Measurements from ENCODE around the gene GEMIN7.
A peak's percentile ranks its signal among the peaks of the same experiment; 100 is the strongest.

GEMIN7 gene

DNA sequence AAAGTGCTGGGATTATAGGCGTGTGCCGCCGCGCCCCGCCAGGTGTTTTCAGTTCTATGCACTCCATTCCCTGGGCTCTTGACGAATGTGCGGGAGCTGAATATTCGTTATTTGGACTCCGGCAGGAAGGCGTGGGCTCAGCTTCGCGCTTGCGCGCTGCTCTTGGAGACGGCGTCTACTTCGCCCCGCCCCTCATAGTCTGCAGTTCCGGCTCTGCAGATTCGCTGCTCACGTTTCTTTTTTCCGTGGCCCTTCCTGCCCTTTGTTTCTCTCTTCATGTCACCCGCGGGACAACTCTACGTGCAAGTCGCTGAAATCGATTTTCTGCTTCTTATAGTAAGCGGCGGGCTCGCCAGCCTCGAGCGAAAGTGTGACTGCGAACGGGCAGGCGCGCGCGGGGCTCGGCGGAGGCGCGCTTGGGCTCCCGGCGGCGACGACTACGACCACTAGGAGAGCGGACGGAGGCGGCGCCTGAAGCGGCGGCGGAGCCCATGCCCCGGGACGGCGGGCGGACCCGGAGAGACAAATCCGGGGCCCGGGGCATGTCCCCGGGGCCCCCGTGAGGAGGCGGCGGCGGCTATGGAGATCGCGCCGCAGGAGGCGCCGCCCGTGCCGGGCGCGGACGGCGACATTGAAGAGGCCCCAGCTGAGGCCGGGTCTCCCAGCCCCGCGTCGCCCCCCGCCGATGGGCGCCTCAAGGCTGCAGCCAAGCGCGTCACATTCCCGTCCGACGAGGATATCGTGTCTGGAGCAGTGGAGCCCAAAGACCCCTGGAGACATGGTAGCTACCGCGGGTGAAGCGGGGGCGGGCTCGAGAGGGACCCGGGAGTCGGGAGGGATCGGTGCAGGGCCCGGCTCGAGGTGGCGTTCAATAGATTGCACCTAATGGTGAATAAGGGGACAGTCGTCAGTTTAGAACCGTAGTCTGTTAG lies 14.0 kb downstream of the GEMIN7 start, which contains the start of gene PPP1R37:
Gene PPP1R37, plus strand, starts transcription at position 433 of the 932 bp plus-strand sequence. Its CDS starts 147 bp downstream, at position 580.
- no peaks in the 10 kb centered on the region for H3K9me3 ChIP-seq (ENCODE audit: severe bottlenecking)
- H3K27ac ChIP-seq (ENCODE audit: poor library complexity, severe bottlenecking): peak within 1 kb of the TSS; percentile 69
- ATAC-seq (ENCODE audit: low read depth) (peak; percentile 67), DNase-seq (ENCODE audit: low spot score) (peak; percentile 95)
- peak; percentile 7 for TF ChIP-seq CTCF (IDR thresholded peaks at IDR 0.05; ENCODE audit: poor library complexity, severe bottlenecking)
- peaks cover 2% of the 10 kb centered on the region for H3K4me1 ChIP-seq (ENCODE audit: insufficient read depth, poor library complexity, severe bottlenecking)
- peak within 1 kb of the TSS; percentile 59 for H3K4me3 ChIP-seq (ENCODE audit: severe bottlenecking)
- peaks cover 16% of the 10 kb centered on the region for H3K36me3 ChIP-seq (ENCODE audit: low read depth)
- H3K27me3 ChIP-seq (ENCODE audit: insufficient read depth, poor library complexity, severe bottlenecking): no peaks in the 10 kb centered on the region

GRCh38 chr19:45094137-45094536 lies 15.1 kb downstream of the GEMIN7 start:
- DNase-seq (ENCODE audit: low spot score): no peak

GRCh38 chr19:45094707-45095106 lies 15.6 kb downstream of the GEMIN7 start:
- Histone ChIP-seq H3K36me3 (ENCODE audit: low read depth) (peaks cover 12% of the 10 kb centered on the region), H3K27me3 (ENCODE audit: insufficient read depth, poor library complexity, severe bottlenecking) (no peaks in the 10 kb centered on the region), H3K27ac (ENCODE audit: poor library complexity, severe bottlenecking) (no peak overlapping the region), H3K4me3 (ENCODE audit: severe bottlenecking) (no peak overlapping the region), H3K4me1 (ENCODE audit: insufficient read depth, poor library complexity, severe bottlenecking) (peaks cover 19% of the 10 kb centered on the region), H3K9me3 (ENCODE audit: severe bottlenecking) (no peaks in the 10 kb centered on the region)
- no peak for TF ChIP-seq CTCF (IDR thresholded peaks at IDR 0.05; ENCODE audit: poor library complexity, severe bottlenecking)
- no peak for DNase-seq (ENCODE audit: low spot score)
- ATAC-seq (ENCODE audit: low read depth): no peak

More at GRCh38 chr19:45094137-45094536, 15.1 kb downstream of the GEMIN7 start:
- peak overlapping the region; percentile 59 for H3K4me3 ChIP-seq (ENCODE audit: severe bottlenecking)
- peaks cover 13% of the 10 kb centered on the region for H3K36me3 ChIP-seq (ENCODE audit: low read depth)
- no peaks in the 10 kb centered on the region for H3K9me3 ChIP-seq (ENCODE audit: severe bottlenecking)
- H3K27me3 ChIP-seq (ENCODE audit: insufficient read depth, poor library complexity, severe bottlenecking): no peaks in the 10 kb centered on the region
- no peak for TF ChIP-seq CTCF (IDR thresholded peaks at IDR 0.05; ENCODE audit: poor library complexity, severe bottlenecking)
- no peak overlapping the region for H3K27ac ChIP-seq (ENCODE audit: poor library complexity, severe bottlenecking)
- ATAC-seq (ENCODE audit: low read depth): no peak
- peaks cover 13% of the 10 kb centered on the region for H3K4me1 ChIP-seq (ENCODE audit: insufficient read depth, poor library complexity, severe bottlenecking)

- TF ChIP-seq CTCF (IDR thresholded peaks at IDR 0.05; ENCODE audit: poor library complexity, severe bottlenecking): no peak
- Histone ChIP-seq H3K4me3 (ENCODE audit: severe bottlenecking) (no peak overlapping the region), H3K36me3 (ENCODE audit: low read depth) (peaks cover 3% of the 10 kb centered on the region), H3K9me3 (ENCODE audit: severe bottlenecking) (no peaks in the 10 kb centered on the region), H3K4me1 (ENCODE audit: insufficient read depth, poor library complexity, severe bottlenecking) (peaks cover 20% of the 10 kb centered on the region), H3K27ac (ENCODE audit: poor library complexity, severe bottlenecking) (no peak overlapping the region), H3K27me3 (ENCODE audit: insufficient read depth, poor library complexity, severe bottlenecking) (no peaks in the 10 kb centered on the region)
- no peak for DNase-seq (ENCODE audit: low spot score)
- no peak for ATAC-seq (ENCODE audit: low read depth)
Observed at GRCh38 chr19:45095496-45096413, 16.7 kb downstream of the GEMIN7 start.
